ENCODE measurements around the gene MADCAM1.
"Not testable (repeated sequence)": the region's sequence is repeated elsewhere in the genome, so short reads cannot be mapped to it uniquely, and the experiment has no call there.

Gene MADCAM1

DNA sequence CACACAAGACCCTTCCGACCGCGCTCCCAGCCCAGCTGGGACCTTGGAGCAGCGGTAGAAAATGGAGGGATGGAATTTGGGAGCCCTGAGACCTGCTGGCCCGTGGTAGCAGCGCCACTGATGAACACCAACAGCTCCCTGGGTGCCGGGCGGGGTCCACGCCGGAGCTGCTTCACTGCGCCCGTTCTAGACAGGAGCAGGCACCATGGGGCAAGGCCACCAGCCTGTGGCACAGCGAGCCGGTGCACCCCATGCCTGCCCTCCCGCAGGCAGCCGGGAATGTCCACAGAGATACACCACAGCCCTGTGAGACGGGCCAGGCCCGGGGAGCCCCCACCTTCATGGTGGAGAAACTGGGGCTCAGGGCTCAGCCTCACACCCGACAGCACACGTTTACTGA lies 25.6 kb upstream of the MADCAM1 start:
- Histone ChIP-seq H3K4me1 (ENCODE audit: control insufficient read depth, insufficient read depth, low read length) (no peaks in the 10 kb centered on the region), H3K9me3 (ENCODE audit: control insufficient read depth, low read length) (no peaks in the 10 kb centered on the region), H3K36me3 (ENCODE audit: control insufficient read depth, insufficient read depth, low read length) (no peaks in the 10 kb centered on the region), H3K27me3 (ENCODE audit: control insufficient read depth, insufficient read depth, low read length) (no peaks in the 10 kb centered on the region), H3K9ac (ENCODE audit: low read length) (no peak overlapping the region), H3K4me3 (ENCODE audit: low read length) (no peak overlapping the region)

GRCh38 chr19:472005-472858 lies 24.1 kb upstream of the MADCAM1 start:
- H3K4me3 ChIP-seq (ENCODE audit: low read length): no peak overlapping the region
- H3K4me1 ChIP-seq (ENCODE audit: control insufficient read depth, insufficient read depth, low read length): no peaks in the 10 kb centered on the region
- no peaks in the 10 kb centered on the region for H3K27me3 ChIP-seq (ENCODE audit: control insufficient read depth, insufficient read depth, low read length)
- no peak overlapping the region for H3K9ac ChIP-seq (ENCODE audit: low read length)
- no peaks in the 10 kb centered on the region for H3K9me3 ChIP-seq (ENCODE audit: control insufficient read depth, low read length)
- H3K36me3 ChIP-seq (ENCODE audit: control insufficient read depth, insufficient read depth, low read length): no peaks in the 10 kb centered on the region

DNA sequence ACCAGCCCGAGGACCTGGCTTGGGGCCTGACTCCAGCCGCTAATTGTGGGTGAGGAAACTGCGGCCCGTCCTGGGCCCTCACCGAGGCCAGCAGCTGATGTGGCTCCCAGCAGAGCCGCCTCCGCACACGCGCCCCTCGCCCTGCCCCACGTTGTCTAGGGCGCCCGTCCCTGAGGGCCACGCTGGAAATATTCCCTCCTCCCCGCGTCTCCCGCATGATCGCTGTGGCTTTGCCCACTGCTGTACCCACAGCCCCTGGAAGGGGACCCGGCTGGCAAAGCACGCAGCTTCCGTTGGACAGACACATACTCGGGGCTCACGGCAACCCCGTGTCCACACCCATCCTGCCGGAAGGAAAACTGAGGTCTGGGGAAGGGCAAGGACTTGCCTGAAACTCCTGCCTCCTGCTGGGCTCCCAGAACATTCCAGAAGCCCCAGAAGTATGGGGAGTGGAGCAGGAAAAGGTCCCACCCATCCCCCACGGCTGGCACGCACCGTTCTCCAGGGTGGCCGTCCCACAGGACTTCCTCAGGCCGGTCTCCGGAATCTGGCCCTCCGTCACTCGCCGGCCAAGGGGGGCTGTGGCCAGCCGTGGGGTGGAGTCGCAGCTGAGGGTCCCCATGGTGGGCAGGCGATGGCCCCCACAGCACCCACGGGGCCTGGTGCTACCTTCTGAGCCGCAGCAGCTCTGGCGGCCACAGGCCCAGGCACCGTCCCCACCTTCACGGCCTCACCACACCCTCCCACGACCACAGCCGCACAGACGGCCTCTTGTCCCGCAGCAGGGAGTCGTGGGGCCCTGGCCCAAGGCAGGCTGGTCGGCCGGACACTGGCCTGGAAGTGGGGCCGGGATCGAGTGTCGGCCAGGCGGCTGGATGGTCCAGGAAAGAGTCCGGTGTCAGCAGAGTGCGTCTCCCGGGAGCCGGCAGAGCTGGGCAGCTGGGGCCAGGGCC lies 21.9 kb upstream of the MADCAM1 start:
- Histone ChIP-seq H3K9me3 (ENCODE audit: control insufficient read depth, low read length) (no peaks in the 10 kb centered on the region), H3K9ac (ENCODE audit: low read length) (no peak overlapping the region), H3K27me3 (ENCODE audit: control insufficient read depth, insufficient read depth, low read length) (no peaks in the 10 kb centered on the region), H3K4me3 (ENCODE audit: low read length) (no peak overlapping the region), H3K36me3 (ENCODE audit: control insufficient read depth, insufficient read depth, low read length) (no peaks in the 10 kb centered on the region), H3K4me1 (ENCODE audit: control insufficient read depth, insufficient read depth, low read length) (no peaks in the 10 kb centered on the region)

DNA sequence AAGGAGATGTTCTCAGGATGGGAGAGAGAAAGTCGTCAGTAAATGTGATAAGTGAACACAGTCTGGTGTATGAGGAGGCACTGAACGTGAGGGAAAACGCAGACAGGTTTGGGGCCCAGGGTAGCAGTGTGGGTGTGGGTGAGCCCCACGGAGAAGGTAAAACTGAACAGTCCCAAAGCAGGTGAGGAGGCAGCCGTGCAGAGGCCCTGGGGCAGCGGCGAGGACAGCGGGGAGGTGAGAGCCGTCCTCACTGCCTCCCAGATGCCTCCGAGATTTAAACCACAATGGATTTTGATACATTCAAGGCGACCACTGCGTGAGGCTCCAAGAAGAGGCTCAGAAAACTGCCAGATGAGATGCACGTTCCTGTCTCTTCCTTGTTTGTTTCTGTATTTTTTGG lies 20.9 kb upstream of the MADCAM1 start:
- no peak overlapping the region for H3K9ac ChIP-seq (ENCODE audit: low read length)
- no peak overlapping the region for H3K4me3 ChIP-seq (ENCODE audit: low read length)
- no peaks in the 10 kb centered on the region for H3K27me3 ChIP-seq (ENCODE audit: control insufficient read depth, insufficient read depth, low read length)
- H3K36me3 ChIP-seq (ENCODE audit: control insufficient read depth, insufficient read depth, low read length): no peaks in the 10 kb centered on the region
- H3K9me3 ChIP-seq (ENCODE audit: control insufficient read depth, low read length): no peaks in the 10 kb centered on the region
- H3K4me1 ChIP-seq (ENCODE audit: control insufficient read depth, insufficient read depth, low read length): peaks cover 5% of the 10 kb centered on the region

GRCh38 chr19:478236-478903 lies 17.9 kb upstream of the MADCAM1 start:
- no peaks in the 10 kb centered on the region for H3K36me3 ChIP-seq (ENCODE audit: control insufficient read depth, insufficient read depth, low read length)
- H3K9me3 ChIP-seq (ENCODE audit: control insufficient read depth, low read length): no peaks in the 10 kb centered on the region
- H3K4me3 ChIP-seq (ENCODE audit: low read length): no peak overlapping the region
- no peak overlapping the region for H3K9ac ChIP-seq (ENCODE audit: low read length)
- H3K4me1 ChIP-seq (ENCODE audit: control insufficient read depth, insufficient read depth, low read length): peaks cover 5% of the 10 kb centered on the region
- H3K27me3 ChIP-seq (ENCODE audit: control insufficient read depth, insufficient read depth, low read length): peaks cover 2% of the 10 kb centered on the region

DNA sequence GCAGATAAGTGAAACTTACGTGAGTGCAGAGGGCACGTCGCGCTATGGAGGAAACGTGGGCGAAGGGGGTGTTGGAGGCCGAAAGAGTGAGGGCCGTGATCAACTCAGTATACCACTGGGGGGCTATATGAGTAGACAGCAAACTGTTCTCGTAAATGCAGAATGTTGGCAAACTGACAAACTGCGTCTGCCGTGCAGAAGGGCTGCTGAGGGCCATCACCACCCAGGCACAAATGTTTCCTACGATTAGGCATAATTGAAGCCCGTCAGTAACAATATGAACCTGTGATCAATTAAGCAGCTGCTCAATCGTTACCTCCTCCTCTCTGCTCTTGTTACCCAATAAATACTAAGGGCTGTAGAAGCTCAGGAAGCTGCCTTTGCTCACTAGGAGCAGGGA lies 17.3 kb upstream of the MADCAM1 start:
- H3K9me3 ChIP-seq (ENCODE audit: control insufficient read depth, low read length): no peaks in the 10 kb centered on the region
- no peaks in the 10 kb centered on the region for H3K36me3 ChIP-seq (ENCODE audit: control insufficient read depth, insufficient read depth, low read length)
- peaks cover 7% of the 10 kb centered on the region for H3K27me3 ChIP-seq (ENCODE audit: control insufficient read depth, insufficient read depth, low read length)
- no peak overlapping the region for H3K4me3 ChIP-seq (ENCODE audit: low read length)
- peaks cover 5% of the 10 kb centered on the region for H3K4me1 ChIP-seq (ENCODE audit: control insufficient read depth, insufficient read depth, low read length)
- no peak overlapping the region for H3K9ac ChIP-seq (ENCODE audit: low read length)

GRCh38 chr19:480016-480855 lies 16.1 kb upstream of the MADCAM1 start:
- Histone ChIP-seq H3K4me1 (ENCODE audit: control insufficient read depth, insufficient read depth, low read length) (peaks cover 5% of the 10 kb centered on the region), H3K9me3 (ENCODE audit: control insufficient read depth, low read length) (no peaks in the 10 kb centered on the region), H3K36me3 (ENCODE audit: control insufficient read depth, insufficient read depth, low read length) (no peaks in the 10 kb centered on the region), H3K4me3 (ENCODE audit: low read length) (peak overlapping the region; percentile 4), H3K27me3 (ENCODE audit: control insufficient read depth, insufficient read depth, low read length) (peaks cover 17% of the 10 kb centered on the region), H3K9ac (ENCODE audit: low read length) (peak overlapping the region; percentile 47)

- peaks cover 25% of the 10 kb centered on the region for H3K27me3 ChIP-seq (ENCODE audit: control insufficient read depth, insufficient read depth, low read length)
- H3K4me3 ChIP-seq (ENCODE audit: low read length); H3K36me3 ChIP-seq (ENCODE audit: control insufficient read depth, insufficient read depth, low read length); H3K4me1 ChIP-seq (ENCODE audit: control insufficient read depth, insufficient read depth, low read length); H3K9me3 ChIP-seq (ENCODE audit: control insufficient read depth, low read length); H3K9ac ChIP-seq (ENCODE audit: low read length): not testable (repeated sequence)
Observed at GRCh38 chr19:481100-481499, 15.2 kb upstream of the MADCAM1 start.

DNA sequence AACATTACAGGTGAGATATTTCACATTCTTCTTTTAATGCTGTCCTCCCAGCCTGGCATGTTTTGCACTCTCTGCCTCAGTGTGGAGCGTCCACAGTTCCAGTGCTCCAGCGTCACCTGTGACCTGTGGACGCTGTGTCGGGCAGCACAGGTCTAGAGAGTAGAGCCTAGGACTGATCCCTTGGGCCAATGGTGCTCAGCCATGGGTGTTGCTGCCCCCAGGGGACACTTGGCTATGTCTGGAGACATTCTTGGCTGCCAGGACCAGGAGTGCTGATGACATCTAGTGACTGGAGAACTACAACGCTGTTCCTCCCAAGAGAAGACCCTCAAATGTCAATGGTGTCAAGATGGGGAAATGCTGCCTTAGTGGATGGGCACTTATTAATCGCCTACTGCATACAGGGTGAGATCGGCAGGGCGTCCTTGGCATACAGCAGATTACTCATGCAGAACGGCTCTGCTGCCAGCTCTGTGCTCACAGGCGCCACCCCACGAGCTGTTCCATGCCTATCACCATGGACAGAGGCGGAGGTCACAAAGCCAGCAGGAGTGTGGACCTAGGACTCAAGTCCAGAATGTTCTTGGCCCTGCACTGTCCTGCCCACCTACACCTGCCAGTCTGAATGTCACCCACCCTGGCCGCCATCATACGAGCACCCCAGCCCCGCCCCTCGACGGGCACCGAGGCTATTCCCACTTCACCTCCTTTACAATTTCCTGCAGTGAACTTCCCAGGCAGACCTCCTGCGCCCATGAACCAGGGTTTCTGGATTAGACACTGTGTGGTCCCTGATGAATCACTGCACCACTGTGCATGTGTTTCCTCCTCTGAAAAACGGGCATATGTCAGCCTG lies 13.9 kb upstream of the MADCAM1 start:
- no peaks in the 10 kb centered on the region for H3K36me3 ChIP-seq (ENCODE audit: control insufficient read depth, insufficient read depth, low read length)
- H3K9me3 ChIP-seq (ENCODE audit: control insufficient read depth, low read length): no peaks in the 10 kb centered on the region
- no peak overlapping the region for H3K4me3 ChIP-seq (ENCODE audit: low read length)
- no peak overlapping the region for H3K9ac ChIP-seq (ENCODE audit: low read length)
- peaks cover 27% of the 10 kb centered on the region for H3K27me3 ChIP-seq (ENCODE audit: control insufficient read depth, insufficient read depth, low read length)
- peaks cover 5% of the 10 kb centered on the region for H3K4me1 ChIP-seq (ENCODE audit: control insufficient read depth, insufficient read depth, low read length)

DNA sequence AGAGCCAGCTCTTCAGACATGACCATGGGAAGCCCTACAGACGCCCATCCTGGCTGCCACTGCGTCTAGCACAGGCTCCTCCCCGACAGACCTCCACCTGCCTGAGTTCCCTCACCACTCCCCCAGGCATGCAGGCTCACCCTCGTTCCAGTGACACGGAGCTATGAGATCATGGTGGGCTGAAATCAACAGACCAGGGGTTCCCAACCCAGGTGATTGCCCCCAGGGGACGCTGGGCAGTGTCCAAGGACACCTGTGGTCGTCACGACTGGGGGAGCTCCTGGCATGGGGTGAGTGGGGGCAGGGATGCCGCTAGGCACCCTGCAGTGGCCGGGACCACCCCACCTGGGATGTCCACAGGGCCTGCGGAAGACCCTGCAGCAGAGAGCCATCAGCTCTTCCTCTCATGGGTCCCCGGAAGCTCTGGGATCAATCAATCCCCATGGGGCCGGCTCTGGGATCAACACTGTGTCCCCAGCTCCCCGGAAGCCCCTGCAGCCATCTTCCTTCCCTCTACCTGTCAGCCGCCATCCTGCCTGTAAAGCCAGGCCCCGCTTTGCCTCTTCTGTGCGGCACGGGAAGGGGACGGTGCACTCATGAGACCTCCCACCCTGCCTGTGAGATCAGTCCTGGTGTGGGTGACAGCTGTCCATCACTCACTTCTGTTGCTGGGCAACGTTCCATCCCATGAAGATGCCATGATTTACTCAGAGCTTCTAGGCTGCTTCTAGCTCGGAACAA lies 12.8 kb upstream of the MADCAM1 start:
- Histone ChIP-seq H3K36me3 (ENCODE audit: control insufficient read depth, insufficient read depth, low read length) (no peaks in the 10 kb centered on the region), H3K4me1 (ENCODE audit: control insufficient read depth, insufficient read depth, low read length) (peaks cover 5% of the 10 kb centered on the region), H3K9me3 (ENCODE audit: control insufficient read depth, low read length) (no peaks in the 10 kb centered on the region), H3K4me3 (ENCODE audit: low read length) (no peak overlapping the region), H3K9ac (ENCODE audit: low read length) (no peak overlapping the region), H3K27me3 (ENCODE audit: control insufficient read depth, insufficient read depth, low read length) (peaks cover 27% of the 10 kb centered on the region)
